ENCODE results near the gene DSEL. TPM values are rescaled to one million over a fixed set of nuclear protein-coding genes. Genes with fewer than 3 reads are reported as not detected.

DSEL gene
- total RNA-seq, 1 experiment from 2014 or later = 0.05 TPM

DNA sequence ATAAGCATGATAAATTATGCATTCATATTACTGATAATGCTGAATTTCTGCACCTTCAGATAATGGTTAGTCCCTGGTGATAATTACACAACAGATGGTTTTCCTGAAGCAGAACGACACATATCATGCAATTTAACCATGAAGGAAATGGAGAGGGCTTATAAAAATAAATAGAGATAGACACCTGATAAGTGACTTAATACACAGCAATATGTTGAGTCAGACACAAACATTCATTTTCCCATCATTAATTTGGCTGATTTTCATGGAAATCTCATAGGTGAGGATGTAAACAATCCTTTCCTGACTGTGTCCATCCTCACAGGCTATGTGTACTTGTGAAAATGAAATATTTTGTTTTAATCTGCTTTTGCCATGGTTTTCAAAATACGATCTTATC is 36.9 kb upstream of the DSEL start:
- POLR2A ChIA-PET = no interaction called here
- RAD21 ChIA-PET (ENCODE audit: low non-redundant PET in 1 of 2, low total read pairs in 2 of 2, uncharacterized antibody in 2 of 2, unreplicated experiment in 2 of 2) = no interaction called here
- Histone ChIP-seq H3K9me3 (ENCODE audit: control insufficient read depth in 1 of 2, insufficient read depth in 1 of 2, low read depth in 1 of 2, low read length in 2 of 2) (peaks cover 4 to 17% of the 10 kb centered on the region in 2 experiments; a peak in 2 of 4 replicates), H2AFZ (ENCODE audit: low read depth, low read length, poor library complexity, severe bottlenecking) (no peak overlapping the region), H3K27ac (ENCODE audit: low read depth, low read length) (no peak overlapping the region), H3K36me3 (ENCODE audit: control insufficient read depth in 1 of 2, insufficient read depth in 2 of 2, low read length in 2 of 2) (no peaks in the 10 kb centered on the region; a peak in 1 of 4 replicates), H3K27me3 (ENCODE audit: insufficient read depth, low read length) (no peaks in the 10 kb centered on the region), H3K9me2 (ENCODE audit: insufficient read depth) (no peaks in the 10 kb centered on the region), H3K4me2 (ENCODE audit: low read length) (no peak overlapping the region), H3K79me2 (ENCODE audit: insufficient read depth, low read length) (no peaks in the 10 kb centered on the region), H4K20me1 (ENCODE audit: insufficient read depth) (no peaks in the 10 kb centered on the region; the same call in 1 of the 2 replicates), H3K4me3 (replicated peaks in 1 of 2; ENCODE audit: low read depth in 1 of 2, low read length in 2 of 2) (no peak overlapping the region), H3K4me1 (ENCODE audit: control insufficient read depth in 1 of 2, insufficient read depth in 2 of 2, low read length in 2 of 2) (no peaks in the 10 kb centered on the region), H3K9ac (ENCODE audit: low read length) (no peak overlapping the region)
- CTCF ChIA-PET = interaction anchor here (0.5 kb wide), 1 partner anchor 866 kb away, joined by 4 read pairs; no protein-coding TSS in a partner anchor
- no peak for ATAC-seq
- intact Hi-C loops (cut with micrococcal nuclease) = no loop called here
- TF ChIP-seq POLR2A (IDR thresholded peaks at IDR 0.05; ENCODE audit: borderline replicate concordance, extremely low read depth, insufficient read depth, insufficient read length) = no peak
- TF ChIP-seq ZNF274 (IDR thresholded peaks at IDR 0.05; ENCODE audit: low read depth, low read length) = no peak
- TF ChIP-seq FOSL1 (IDR thresholded peaks at IDR 0.05; ENCODE audit: low read depth) = no peak
- TF ChIP-seq CTCF (IDR thresholded peaks at IDR 0.05 in 2 of 3, conservative IDR thresholded peaks at IDR 0.05 in 1 of 3; ENCODE audit: borderline replicate concordance in 1 of 3, insufficient read depth in 1 of 3, low read depth in 2 of 3, low read length in 2 of 3) = no peak
- TF ChIP-seq SIN3A (IDR thresholded peaks at IDR 0.05; ENCODE audit: low read depth) = no peak
- no peak for DNase-seq (ENCODE audit: low read depth, low spot score)
- no TSS peak for BruUV-seq (replicated peaks)

DNA sequence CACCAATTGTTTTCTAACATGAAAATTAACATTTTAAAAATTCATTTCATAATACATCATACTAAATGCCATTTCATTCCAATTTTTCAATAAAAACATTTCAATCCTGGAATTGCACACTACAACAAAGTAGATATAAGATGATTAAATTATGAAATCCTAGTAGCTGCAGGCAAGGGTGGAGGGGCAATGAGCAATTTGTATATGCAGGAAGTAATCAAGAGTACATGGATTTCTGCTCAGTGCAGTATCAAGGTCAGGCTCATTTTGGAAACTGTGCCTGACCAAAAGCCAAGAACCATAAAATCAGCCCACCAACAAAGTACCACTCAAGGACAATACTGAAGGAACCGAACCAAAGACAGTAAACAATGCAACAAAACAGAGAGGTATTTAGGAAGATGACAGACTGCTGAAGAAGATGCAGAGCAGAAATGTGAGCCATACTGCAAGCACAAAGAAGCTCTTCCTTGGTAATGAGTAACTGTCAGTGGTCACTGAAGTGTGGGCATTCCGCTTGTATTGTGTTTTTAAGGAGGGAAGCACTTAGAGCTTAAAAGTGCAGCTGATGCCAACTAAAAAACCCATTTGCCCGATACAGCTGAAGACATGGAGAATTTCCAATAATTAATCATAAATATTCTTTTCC is 34.5 kb upstream of the DSEL start:
- POLR2A ChIA-PET = no interaction called here
- no peaks in the 10 kb centered on the region for H3K4me1 ChIP-seq (ENCODE audit: control insufficient read depth in 1 of 2, insufficient read depth in 2 of 2, low read length in 2 of 2)

More for the DNA sequence above, 34.5 kb upstream of the DSEL start:
- Histone ChIP-seq H3K4me2 (ENCODE audit: low read length) (no peak overlapping the region), H2AFZ (ENCODE audit: low read depth, low read length, poor library complexity, severe bottlenecking) (no peak overlapping the region), H3K36me3 (ENCODE audit: control insufficient read depth in 1 of 2, insufficient read depth in 2 of 2, low read length in 2 of 2) (no peaks in the 10 kb centered on the region; a peak in 1 of 4 replicates), H3K9me2 (ENCODE audit: insufficient read depth) (no peaks in the 10 kb centered on the region), H3K27ac (ENCODE audit: low read depth, low read length) (no peak overlapping the region), H3K4me3 (replicated peaks in 1 of 2; ENCODE audit: low read depth in 1 of 2, low read length in 2 of 2) (no peak overlapping the region), H3K9ac (ENCODE audit: low read length) (no peak overlapping the region), H3K27me3 (ENCODE audit: insufficient read depth, low read length) (no peaks in the 10 kb centered on the region), H4K20me1 (ENCODE audit: insufficient read depth) (no peaks in the 10 kb centered on the region; the same call in 1 of the 2 replicates), H3K79me2 (ENCODE audit: insufficient read depth, low read length) (no peaks in the 10 kb centered on the region), H3K9me3 (ENCODE audit: control insufficient read depth in 1 of 2, insufficient read depth in 1 of 2, low read depth in 1 of 2, low read length in 2 of 2) (peaks cover 4 to 15% of the 10 kb centered on the region in 2 experiments; a peak in 2 of 4 replicates)
- no TSS peak for BruUV-seq (replicated peaks)
- ATAC-seq (no peak), DNase-seq (ENCODE audit: low read depth, low spot score) (no peak)
- intact Hi-C loops (cut with micrococcal nuclease) = no loop called here
- CTCF ChIA-PET = no interaction called here
- TF ChIP-seq JUND (IDR thresholded peaks at IDR 0.05) (no peak), CBX3 (IDR thresholded peaks at IDR 0.05; ENCODE audit: low read depth) (no peak), SIN3A (IDR thresholded peaks at IDR 0.05; ENCODE audit: low read depth) (no peak), CEBPB (IDR thresholded peaks at IDR 0.05; ENCODE audit: low read depth) (no peak), EZH2phosphoT487 (IDR thresholded peaks at IDR 0.05; ENCODE audit: borderline replicate concordance) (no peak), SRF (IDR thresholded peaks at IDR 0.05; ENCODE audit: low read depth) (no peak), POLR2A (IDR thresholded peaks at IDR 0.05; ENCODE audit: borderline replicate concordance, extremely low read depth, insufficient read depth, insufficient read length) (no peak), ZFX (IDR thresholded peaks at IDR 0.05) (no peak)
- TF ChIP-seq, protein P1, sequence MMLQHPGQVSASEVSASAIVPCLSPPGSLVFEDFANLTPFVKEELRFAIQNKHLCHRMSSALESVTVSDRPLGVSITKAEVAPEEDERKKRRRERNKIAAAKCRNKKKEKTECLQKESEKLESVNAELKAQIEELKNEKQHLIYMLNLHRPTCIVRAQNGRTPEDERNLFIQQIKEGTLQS (IDR thresholded peaks at IDR 0.05) = no peak
- TF ChIP-seq, protein P2, sequence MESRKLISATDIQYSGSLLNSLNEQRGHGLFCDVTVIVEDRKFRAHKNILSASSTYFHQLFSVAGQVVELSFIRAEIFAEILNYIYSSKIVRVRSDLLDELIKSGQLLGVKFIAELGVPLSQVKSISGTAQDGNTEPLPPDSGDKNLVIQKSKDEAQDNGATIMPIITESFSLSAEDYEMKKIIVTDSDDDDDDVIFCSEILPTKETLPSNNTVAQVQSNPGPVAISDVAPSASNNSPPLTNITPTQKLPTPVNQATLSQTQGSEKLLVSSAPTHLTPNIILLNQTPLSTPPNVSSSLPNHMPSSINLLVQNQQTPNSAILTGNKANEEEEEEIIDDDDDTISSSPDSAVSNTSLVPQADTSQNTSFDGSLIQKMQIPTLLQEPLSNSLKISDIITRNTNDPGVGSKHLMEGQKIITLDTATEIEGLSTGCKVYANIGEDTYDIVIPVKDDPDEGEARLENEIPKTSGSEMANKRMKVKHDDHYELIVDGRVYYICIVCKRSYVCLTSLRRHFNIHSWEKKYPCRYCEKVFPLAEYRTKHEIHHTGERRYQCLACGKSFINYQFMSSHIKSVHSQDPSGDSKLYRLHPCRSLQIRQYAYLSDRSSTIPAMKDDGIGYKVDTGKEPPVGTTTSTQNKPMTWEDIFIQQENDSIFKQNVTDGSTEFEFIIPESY (IDR thresholded peaks at IDR 0.05; ENCODE audit: extremely low read depth, insufficient replicate concordance, low read length) = no peak
- RAD21 ChIA-PET (ENCODE audit: low non-redundant PET in 1 of 2, low total read pairs in 2 of 2, uncharacterized antibody in 2 of 2, unreplicated experiment in 2 of 2) = no interaction called here
